ENCODE measurements around the gene CNOT10. TPM values are rescaled to one million over a fixed set of nuclear protein-coding genes. Genes with fewer than 3 reads are reported as not detected.
"Not testable (repeated sequence)": the region's sequence is repeated elsewhere in the genome, so short reads cannot be mapped to it uniquely, and the experiment has no call there.

Gene CNOT10, protein sequence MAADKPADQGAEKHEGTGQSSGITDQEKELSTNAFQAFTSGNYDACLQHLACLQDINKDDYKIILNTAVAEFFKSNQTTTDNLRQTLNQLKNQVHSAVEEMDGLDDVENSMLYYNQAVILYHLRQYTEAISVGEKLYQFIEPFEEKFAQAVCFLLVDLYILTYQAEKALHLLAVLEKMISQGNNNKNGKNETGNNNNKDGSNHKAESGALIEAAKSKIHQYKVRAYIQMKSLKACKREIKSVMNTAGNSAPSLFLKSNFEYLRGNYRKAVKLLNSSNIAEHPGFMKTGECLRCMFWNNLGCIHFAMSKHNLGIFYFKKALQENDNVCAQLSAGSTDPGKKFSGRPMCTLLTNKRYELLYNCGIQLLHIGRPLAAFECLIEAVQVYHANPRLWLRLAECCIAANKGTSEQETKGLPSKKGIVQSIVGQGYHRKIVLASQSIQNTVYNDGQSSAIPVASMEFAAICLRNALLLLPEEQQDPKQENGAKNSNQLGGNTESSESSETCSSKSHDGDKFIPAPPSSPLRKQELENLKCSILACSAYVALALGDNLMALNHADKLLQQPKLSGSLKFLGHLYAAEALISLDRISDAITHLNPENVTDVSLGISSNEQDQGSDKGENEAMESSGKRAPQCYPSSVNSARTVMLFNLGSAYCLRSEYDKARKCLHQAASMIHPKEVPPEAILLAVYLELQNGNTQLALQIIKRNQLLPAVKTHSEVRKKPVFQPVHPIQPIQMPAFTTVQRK
- 10 to 100 TPM; 37.7 to 51.3 (median 50.2) TPM for polyA plus RNA-seq (ENCODE audit: insufficient read length in 4 of 4)

- peak; percentile 84 to 89 (median 86) for DNase-seq (ENCODE audit: low read depth in 4 of 4, low spot score in 3 of 4)
These were observed at the start of gene CNOT10 for GRCh38 chr3:32684800-32685542. CNOT10 (plus strand) TSS chr3:32685188; CDS start chr3:32685461, 273 bp downstream.

DNA sequence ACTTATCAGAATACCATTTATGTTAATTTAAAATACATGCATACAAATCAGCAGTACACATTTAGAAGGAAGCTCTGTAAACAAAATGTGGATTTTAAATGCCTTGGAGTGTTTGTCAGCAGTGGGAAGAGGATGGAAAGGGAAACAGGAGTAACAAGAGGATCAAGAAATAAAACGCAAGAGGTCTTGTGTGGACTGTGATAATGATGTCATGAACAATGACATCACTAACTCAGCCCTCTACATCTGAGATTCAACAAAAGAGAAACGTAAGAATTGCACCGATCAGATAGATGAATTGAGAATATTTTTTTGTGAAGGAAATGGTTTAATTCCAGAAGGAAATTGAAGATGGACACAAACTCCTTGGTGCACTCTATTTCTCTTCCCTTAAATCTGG is 44.0 kb upstream of the CNOT10 start:
- DNase-seq (ENCODE audit: low read depth in 4 of 4, low spot score in 3 of 4): no peak

- no peak for DNase-seq (ENCODE audit: low read depth in 4 of 4, low spot score in 3 of 4)
These were observed 43.6 kb upstream of the CNOT10 start for GRCh38 chr3:32641356-32641755.

GRCh38 chr3:32643354-32643753 is 41.6 kb upstream of the CNOT10 start:
- DNase-seq (ENCODE audit: low read depth in 4 of 4, low spot score in 3 of 4): no peak

- no peak for DNase-seq (ENCODE audit: low read depth in 4 of 4, low spot score in 3 of 4)
These were observed 41.2 kb upstream of the CNOT10 start for GRCh38 chr3:32643816-32644215.

GRCh38 chr3:32644380-32644779 is 40.6 kb upstream of the CNOT10 start:
- DNase-seq (ENCODE audit: low read depth in 4 of 4, low spot score in 3 of 4): no peak

DNA sequence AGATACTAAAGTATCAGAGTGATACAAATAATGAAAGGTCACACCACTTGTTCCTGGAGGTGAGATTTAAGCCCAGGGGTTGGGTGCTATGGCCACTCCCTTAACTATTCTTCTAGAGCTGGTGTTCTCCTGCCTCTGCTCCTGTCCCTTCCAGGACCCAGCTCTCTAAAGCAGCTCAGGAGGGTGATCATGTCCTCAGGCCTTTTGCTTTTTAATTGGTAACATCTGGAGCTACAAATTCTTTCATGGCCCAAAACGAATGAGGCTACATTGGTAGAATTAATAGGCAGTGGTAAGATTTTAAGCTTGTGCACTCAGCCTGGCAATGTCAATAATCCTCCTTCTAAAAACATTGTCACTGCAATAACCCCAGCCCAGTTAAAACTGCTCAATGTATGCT is 38.2 kb upstream of the CNOT10 start:
- DNase-seq (ENCODE audit: low read depth in 4 of 4, low spot score in 3 of 4): no peak

GRCh38 chr3:32652337-32653100 is 32.5 kb upstream of the CNOT10 start:
- DNase-seq (ENCODE audit: low read depth in 4 of 4, low spot score in 3 of 4): not testable (repeated sequence)

DNA sequence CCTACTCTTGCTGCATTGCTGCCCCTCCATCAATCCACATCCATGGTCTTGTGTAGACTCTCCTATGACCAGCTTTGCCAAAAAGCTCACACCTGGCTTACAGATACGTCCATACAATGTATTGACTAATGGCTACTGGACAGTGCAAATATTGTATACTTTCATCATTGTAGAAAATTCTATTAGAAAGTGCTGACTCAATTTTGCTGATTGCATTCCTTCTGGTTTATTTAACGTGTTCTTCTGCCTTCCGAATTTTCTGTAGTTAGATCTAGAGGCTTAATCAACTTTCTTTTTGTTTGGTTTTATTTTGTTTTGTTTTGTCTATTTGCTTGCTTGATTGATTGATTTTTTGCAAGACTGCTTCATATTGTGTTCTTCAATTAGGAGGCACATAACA is 29.8 kb upstream of the CNOT10 start:
- DNase-seq (ENCODE audit: low read depth in 4 of 4, low spot score in 3 of 4): no peak

DNA sequence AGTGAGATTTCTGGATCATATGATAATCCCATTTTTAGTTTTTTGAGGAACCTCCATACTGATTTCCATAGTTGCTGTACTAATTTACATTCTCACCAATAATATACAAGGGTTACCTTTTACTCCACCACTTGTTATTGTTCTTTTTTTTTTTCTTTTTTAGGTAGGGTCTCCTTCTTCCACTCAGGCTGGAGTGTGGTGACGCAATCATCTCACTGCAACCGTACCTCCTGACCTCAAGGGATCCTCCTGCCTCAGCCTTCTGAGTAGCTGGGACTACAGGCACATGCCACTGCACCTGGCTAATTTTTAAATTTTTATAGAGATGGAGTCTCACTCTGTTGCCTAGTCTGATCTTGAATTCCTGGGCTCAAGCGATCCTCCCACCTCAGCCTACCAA is 24.4 kb upstream of the CNOT10 start:
- DNase-seq (ENCODE audit: low read depth in 4 of 4, low spot score in 3 of 4): no peak

GRCh38 chr3:32662647-32663046 is 22.3 kb upstream of the CNOT10 start:
- no peak for DNase-seq (ENCODE audit: low read depth in 4 of 4, low spot score in 3 of 4)

GRCh38 chr3:32664630-32665075 is 20.3 kb upstream of the CNOT10 start:
- peak in 1 of 4 donors; percentile 14 for DNase-seq (ENCODE audit: low read depth in 4 of 4, low spot score in 3 of 4)

DNA sequence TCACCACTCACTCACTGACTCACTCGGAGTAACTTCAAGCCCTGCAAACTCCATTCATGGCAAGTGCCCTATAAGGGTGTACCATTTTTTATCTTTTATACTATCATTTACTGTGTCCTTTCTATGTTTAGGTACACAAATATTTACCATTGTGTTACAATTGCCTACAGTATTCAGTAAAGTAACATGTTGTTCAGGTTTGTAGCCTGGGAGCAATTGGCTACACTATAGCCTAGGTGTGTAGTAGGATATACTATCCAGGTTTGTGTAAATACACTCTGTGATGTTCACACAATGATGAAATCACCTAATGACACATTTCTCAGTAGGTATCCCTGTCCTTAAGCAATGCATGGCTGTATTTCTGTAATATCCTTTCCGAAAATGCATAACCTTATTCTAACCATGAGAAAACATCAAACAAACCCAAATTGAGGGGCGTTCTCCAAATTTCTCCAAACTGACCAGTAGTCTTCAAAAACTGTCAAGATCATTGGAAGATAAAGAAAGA is 17.9 kb upstream of the CNOT10 start:
- no peak for DNase-seq (ENCODE audit: low read depth in 4 of 4, low spot score in 3 of 4)

DNA sequence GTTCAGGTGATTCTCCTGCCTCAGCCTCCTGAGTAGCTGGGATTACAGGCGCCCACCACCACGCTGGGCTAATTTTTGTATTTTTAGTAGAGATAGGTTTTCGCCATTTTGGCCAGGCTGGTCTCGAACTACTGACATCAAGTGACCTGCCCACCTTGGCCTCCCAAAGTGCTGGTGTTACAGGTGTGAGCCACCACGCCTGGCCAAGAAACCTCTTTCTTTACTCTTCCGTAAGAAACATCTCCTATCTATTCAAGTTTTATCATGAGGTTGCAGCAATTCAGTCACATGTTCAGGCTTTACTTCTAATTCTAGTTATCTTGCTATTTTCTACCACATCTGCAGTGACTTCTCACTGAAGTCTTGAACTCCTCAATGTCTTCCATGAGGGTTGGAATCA is 15.8 kb upstream of the CNOT10 start:
- not testable (repeated sequence) for DNase-seq (ENCODE audit: low read depth in 4 of 4, low spot score in 3 of 4)

DNA sequence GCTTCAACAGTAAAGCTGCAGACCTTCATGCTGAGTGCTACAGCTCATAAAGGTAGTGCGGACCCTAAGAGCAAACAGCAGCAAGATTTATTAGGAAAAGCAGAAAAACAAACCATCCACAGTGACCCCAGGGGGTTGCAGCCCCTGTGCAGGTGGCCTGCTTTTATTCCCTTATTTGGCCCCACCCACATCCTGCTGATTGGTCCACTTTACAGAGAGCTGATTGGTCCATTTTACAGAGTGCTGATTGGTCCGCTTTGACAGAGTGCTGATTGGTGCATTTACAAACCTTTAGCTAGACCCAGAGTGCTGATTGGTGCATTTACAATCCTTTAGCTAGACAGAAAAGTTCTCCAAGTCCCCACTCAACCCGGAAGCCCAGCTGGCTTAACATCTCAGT is 11.3 kb upstream of the CNOT10 start:
- not testable (repeated sequence) for DNase-seq (ENCODE audit: low read depth in 4 of 4, low spot score in 3 of 4)

DNA sequence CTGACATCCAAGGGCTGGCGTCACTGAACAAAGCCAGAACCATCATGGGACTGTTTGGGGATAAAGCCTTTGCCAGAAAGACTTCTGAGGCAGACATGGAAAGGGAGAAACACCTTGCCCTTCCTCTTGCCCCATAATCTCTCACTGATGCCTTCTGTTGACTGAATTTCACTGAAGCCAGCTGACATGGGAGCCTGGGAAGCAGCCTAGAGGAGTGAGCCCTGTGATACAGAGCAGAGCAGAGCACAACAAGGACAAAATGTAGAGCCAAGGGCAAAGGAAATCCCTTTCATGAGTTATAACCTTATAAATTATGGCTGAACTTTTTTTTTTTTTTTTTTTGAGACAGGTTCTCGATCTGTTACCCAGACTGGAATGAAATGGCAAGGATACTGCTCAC is 9.8 kb upstream of the CNOT10 start:
- DNase-seq (ENCODE audit: low read depth in 4 of 4, low spot score in 3 of 4): no peak

GRCh38 chr3:32675650-32676049 is 9.3 kb upstream of the CNOT10 start:
- DNase-seq (ENCODE audit: low read depth in 4 of 4, low spot score in 3 of 4): no peak

DNA sequence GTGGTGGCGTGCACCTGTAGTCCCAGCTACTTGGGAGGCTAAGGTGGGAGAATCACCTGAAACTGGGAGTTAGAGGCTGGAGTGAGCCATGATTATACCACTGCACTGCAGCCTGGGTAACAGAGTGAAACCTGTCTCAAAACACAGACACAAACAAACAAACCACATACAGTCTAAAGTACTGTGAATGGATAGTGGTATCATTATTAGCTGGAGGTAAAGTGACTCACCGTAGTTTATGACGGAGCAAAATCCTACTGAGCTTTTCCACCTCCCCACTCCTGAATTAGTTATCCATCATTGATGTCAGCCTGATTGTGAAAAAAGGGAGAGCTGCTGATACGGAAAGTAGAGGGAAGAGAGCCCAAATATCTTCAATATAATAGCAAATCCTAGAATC is 3.2 kb upstream of the CNOT10 start:
- no peak for DNase-seq (ENCODE audit: low read depth in 4 of 4, low spot score in 3 of 4)

DNA sequence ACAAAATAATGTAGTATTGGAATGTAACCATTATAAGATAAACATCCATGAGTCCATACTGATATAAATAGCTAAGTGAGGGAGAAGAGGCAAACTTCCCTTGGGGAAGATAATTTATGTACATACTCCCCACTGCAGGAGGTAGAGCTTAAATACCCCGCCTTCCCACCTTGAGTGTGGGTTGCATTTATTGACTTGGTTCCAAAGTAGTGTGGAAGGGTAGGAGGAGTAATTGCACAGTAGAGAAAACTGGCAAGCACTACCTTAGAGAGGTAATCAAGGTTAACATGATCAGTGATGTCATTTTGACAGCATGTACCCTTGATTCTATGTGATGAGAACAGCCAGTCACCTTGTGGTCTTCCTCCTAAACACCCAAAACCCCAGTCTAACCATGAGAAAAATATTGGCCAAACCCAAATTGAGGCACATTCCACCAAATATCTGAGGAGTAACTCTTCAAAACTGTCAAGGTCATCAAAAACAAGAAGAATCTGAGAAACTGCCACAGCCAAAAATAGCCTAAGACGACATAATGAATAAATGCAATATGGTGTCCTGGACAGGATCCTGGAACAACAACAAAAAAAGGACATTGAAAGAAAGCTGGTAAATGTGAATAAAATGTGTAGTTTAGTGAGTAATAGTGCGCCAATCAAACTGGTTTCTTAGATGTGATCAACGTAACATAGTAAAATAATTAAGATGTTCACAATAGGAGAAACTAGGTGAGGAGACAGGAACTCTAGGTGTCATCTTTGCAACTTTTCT is 774 bp upstream of the CNOT10 start:
- no peak for DNase-seq (ENCODE audit: low read depth in 4 of 4, low spot score in 3 of 4)
